Mucosa of rectum (tissue), 2 donors: ENCODE data around the gene SCN4A.
A peak's percentile ranks its signal among the peaks of the same experiment; 100 is the strongest.

Experiments
- H3K27ac ChIP-seq, 2 donors: one replicate each; pipeline ENCODE4 v1.7.0; 2013; ENCODE audit warnings: inconsistent platforms in 2 of 2, low read depth in 2 of 2, low read length in 2 of 2
- H3K27me3 ChIP-seq, 2 donors: one replicate each; pipeline ENCODE4 v1.7.0; 2013; ENCODE audit warnings: low read length in 2 of 2; ENCODE audit not compliant: control insufficient read depth in 2 of 2, insufficient read depth in 2 of 2
- H3K36me3 ChIP-seq, 2 donors: one replicate each; pipeline ENCODE4 v1.7.0; 2013; ENCODE audit warnings: low read length in 2 of 2; ENCODE audit not compliant: control insufficient read depth in 2 of 2, insufficient read depth in 2 of 2
- H3K4me1 ChIP-seq, 2 donors: one replicate each; pipeline ENCODE4 v1.7.0; 2013; ENCODE audit warnings: low read length in 2 of 2, mild to moderate bottlenecking in 1 of 2; ENCODE audit not compliant: control insufficient read depth in 2 of 2, insufficient read depth in 2 of 2
- H3K4me3 ChIP-seq, 2 donors: one replicate each; pipeline ENCODE4 v1.7.0; 2013; ENCODE audit warnings: low read length in 2 of 2
- H3K9ac ChIP-seq, 2 donors: one replicate each; pipeline ENCODE4 v1.7.0; 2013; ENCODE audit warnings: low read length in 2 of 2, low read depth in 1 of 2, mild to moderate bottlenecking in 1 of 2
- H3K9me3 ChIP-seq, 2 donors: one replicate each; pipeline ENCODE4 v1.7.0; 2013; ENCODE audit warnings: low read length in 2 of 2; ENCODE audit not compliant: control insufficient read depth in 2 of 2
- donor health status: healthy.
- donor health status: Normal muscosa, but diverticular disease.

Gene SCN4A

DNA sequence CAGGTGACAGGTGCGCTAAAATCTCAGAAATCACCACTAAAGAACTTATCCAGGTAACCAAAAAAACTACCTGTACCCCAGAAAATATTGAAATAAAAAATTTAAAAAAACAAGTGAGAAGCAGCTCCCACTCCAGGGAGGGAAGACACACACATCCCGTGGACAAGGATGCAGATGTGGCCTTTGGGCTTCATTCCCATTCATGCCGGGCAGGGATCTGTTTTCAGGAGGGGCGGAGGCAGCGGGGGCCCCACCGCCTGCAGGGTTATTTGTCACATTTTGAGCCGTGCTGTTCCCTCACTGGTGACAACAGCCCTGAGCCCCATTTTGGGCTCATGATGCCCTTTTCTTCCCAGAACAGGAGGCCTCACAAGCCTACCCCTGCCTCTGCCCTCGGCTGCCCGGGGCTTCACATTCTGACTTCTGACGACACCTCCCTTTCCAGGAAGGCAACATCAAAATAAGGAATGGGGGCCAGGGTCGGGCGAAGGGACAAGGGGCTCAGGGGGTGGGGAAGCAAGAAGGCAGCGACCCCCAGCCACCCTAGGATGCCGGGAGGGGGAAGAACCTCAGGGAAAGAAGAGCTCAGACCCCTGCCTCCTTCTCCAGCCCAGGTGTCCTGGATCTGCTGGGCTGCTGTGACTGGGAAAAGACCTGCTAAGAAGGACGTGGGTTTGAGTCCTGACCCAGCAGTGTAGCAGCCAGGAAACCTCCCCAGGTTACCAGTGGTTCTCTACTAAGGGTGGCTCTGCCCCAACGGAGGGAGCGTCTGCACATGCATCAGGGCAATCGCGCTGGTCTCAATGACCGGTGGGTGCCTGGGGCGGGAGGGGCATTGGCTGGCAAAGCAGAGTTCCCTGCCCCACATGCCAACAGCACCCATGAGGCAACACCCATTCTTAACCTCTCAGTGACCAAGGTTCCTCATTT lies 38.3 kb downstream of the SCN4A start:
- Histone ChIP-seq H3K4me3 (no peak overlapping the region), H3K9me3 (no peaks in the 10 kb centered on the region), H3K9ac (no peak overlapping the region), H3K27ac (no peak overlapping the region), H3K27me3 (no peaks in the 10 kb centered on the region), H3K4me1 (peaks cover 5 to 6% of the 10 kb centered on the region in 2 donors), H3K36me3 (peaks cover 0 to 3% of the 10 kb centered on the region in 2 donors)

DNA sequence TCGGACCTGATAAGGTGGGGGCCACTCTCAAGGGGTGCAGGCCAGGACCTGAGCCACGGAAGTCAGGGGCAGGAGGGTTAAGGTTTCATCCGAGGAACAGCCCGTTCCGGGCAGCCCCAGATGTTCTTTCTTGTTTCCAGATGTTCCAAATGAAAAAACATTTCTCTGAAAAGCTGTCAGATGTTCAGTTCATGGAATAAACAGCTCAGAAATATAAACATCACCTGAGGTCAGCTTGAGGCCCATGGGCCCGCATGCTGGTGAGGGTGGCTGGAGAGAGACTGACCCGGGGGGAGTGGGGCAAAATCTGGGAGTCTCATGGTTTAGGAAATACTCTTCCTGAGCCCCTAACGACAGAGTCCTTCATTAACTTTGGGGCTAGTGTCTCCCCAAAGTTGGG lies 39.1 kb downstream of the SCN4A start:
- H3K4me3 ChIP-seq = no peak overlapping the region
- peaks cover 5 to 6% of the 10 kb centered on the region in 2 donors for H3K4me1 ChIP-seq
- no peak overlapping the region for H3K27ac ChIP-seq
- H3K27me3 ChIP-seq = no peaks in the 10 kb centered on the region
- H3K9me3 ChIP-seq = no peaks in the 10 kb centered on the region
- H3K36me3 ChIP-seq = peaks cover 0 to 5% of the 10 kb centered on the region in 2 donors
- H3K9ac ChIP-seq = no peak overlapping the region

DNA sequence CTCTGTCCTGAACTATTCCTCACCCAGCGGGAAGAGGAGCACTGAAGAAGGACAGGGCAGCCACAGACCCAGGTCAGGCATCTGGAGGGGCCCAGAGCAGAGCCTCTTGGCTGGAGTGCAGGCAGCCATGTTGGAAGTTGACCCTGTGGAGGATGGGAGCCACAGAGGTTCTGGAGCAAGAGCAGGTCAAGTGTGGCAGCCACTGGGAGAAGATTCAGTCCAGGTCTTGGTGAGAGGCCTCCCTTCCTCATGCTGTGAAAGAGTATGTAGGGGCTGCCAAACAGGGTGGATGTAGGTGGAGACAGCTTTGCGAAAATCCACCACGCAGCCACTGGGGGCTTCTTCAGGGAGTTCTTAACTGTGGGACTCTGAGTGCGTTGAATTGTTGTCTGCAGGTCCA lies 40.0 kb downstream of the SCN4A start:
- H3K27me3 ChIP-seq = no peaks in the 10 kb centered on the region
- H3K36me3 ChIP-seq = peaks cover 0 to 5% of the 10 kb centered on the region in 2 donors
- peak overlapping the region in 1 of 2 donors; percentile 5 for H3K9ac ChIP-seq
- no peak overlapping the region for H3K4me3 ChIP-seq
- H3K4me1 ChIP-seq = peaks cover 5 to 6% of the 10 kb centered on the region in 2 donors
- no peaks in the 10 kb centered on the region for H3K9me3 ChIP-seq
- H3K27ac ChIP-seq = peak overlapping the region in 1 of 2 donors; percentile 61

DNA sequence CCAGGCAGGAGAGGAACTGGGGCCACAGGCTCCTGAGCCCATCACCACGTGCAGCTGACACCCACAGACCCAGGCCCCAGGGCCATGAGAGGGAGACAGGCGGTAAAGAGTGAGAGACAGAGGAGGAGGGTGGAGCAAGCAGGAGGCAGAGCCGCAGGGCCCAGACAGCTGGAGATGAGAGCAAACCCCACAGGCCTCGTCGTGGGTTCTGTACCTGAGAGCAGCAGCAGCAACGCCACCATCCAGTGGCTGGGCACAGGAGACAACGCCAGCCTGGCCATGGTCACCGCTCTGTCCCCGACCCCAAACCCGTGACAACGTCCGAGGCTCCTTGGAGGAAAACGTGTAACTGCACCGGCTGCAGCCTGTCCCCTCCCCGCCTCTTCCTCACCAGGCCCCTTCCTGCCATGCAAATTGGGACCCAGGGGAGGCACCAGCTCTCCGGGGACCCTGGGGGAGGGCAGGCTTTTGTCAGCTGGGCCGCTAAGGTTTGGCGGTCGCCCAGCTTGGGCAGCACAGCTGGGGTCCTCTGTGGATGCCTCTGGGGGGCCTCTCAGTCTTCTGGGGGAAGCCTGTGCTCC lies 40.6 kb downstream of the SCN4A start, which contains the start of gene CD79B:
Gene CD79B (minus strand): TSS at position 351 of the 581 bp plus-strand sequence. CDS start 70 bp downstream, at position 281.
- Histone ChIP-seq H3K9ac (peak within 1 kb of the TSS in 1 of 2 donors; percentile 56), H3K9me3 (no peaks in the 10 kb centered on the region), H3K4me1 (peaks cover 5 to 6% of the 10 kb centered on the region in 2 donors), H3K4me3 (peak within 1 kb of the TSS; percentile 45 to 69), H3K36me3 (peaks cover 0 to 5% of the 10 kb centered on the region in 2 donors), H3K27ac (peak within 1 kb of the TSS; percentile 41 to 61), H3K27me3 (no peaks in the 10 kb centered on the region)

DNA sequence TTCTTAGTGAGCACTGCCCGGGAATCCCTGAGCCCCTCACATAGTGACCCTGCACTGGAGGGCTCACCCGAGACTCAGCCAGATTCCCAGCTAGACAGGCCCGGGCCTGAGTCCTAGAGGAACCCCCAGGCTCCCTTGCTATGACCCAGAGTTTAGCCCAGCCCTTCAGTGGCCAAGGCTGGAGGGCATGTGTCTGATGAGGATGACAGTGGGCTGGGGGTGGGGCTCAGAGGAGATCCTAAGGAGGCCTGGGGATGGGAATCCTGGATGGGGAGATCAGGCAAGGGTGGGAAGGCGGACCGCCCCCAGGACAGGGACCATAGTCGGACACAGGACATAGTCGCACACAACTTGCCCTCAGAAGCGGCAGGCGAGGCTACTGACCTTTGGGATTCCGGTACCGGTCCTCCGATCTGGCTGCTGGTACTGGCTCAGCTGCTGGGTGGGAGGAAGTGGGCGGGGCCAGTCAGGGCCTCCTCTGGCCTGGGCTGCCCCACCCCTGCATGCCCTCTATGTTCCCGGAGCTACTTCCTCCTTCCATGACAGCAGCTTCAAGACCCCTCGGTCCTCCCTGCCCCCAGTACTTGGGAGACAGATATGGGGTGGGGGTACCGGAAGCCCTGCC lies 41.7 kb downstream of the SCN4A start:
- peak overlapping the region in 1 of 2 donors; percentile 56 for H3K9ac ChIP-seq
- H3K27ac ChIP-seq = peak overlapping the region; percentile 41 to 61
- peaks cover 0 to 5% of the 10 kb centered on the region in 2 donors for H3K36me3 ChIP-seq
- H3K4me1 ChIP-seq = peaks cover 5 to 6% of the 10 kb centered on the region in 2 donors
- H3K27me3 ChIP-seq = no peaks in the 10 kb centered on the region
- no peaks in the 10 kb centered on the region for H3K9me3 ChIP-seq
- H3K4me3 ChIP-seq = peak overlapping the region; percentile 39 to 69

DNA sequence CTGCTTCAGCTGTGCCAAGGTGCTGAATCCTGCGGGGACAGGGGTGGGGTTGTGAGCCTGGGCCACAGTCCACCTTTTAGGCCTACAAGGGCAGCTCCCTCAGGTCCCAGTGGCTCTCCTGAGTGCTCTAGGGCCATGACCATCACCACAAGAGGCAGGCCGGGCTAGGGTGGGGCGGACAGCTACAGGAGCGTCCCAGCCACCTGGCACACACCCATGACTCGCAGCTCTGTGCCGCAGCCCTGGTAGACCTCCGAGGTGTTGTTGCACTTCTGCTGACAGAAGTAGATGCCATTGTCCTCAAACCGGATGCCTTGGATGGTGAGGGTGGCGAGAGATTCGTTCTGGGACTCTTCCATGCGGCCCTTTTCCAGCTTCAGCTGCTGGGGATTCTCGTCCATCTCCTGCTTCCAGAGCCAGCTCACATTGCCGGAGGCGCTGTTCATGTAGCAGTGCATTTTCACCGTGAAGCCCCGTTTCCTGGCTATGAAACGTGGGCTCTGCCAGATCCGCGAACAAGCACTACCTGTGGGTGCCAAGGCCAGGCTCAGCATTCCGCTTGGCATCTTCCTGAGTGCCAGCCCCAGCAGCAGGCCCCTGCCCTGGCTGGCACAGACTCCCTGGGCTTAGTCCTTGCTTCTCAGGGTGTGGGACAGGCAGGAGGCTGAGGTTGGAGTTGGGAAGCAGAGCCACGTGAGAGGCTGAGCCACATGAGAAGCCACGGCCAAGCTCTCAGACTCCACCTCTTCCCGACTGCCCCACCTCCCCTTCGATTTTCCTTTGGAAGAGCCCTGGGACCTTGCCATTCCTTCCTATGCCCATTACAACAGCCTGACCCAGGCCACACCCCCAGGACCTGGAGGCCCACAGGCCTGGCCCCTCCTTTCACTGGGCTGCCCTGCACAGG lies 42.6 kb downstream of the SCN4A start:
- no peak overlapping the region for H3K9ac ChIP-seq

DNA sequence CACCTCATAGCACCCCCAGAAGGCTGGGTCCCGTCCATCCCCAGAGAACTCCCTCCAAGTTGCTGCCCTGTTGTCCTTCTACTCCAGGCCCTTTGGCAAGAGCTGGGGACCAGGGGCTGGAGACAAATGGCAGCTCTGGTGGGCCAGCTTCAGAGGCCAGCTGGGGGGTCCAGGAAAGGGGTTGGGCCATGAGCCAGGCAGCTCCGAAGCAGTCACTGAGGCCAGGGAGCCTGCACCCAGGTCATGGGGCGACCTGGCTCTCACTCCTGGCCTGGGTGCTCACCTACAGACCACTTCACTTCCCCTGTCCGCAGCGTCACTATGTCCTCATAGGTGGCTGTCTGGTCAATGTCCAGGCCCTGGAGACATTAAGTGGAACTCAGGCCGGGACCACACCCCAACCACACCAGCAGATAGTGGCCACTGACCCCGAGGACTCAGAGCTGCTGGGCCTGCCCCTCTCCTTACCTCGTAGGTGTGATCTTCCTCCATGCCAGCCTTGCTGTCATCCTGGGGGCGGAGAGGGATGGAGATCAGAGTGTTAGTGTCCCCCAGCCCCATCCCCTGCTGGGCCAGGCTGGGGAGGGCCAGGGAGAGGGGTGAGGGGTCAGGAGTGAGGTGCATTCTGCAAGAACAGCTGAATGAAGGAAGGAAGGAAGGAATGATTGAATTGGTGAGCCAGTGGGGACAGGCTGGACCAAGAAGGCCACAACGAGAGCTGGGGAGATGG lies 43.6 kb downstream of the SCN4A start:
- no peaks in the 10 kb centered on the region for H3K27me3 ChIP-seq
- peaks cover 5 to 6% of the 10 kb centered on the region in 2 donors for H3K4me1 ChIP-seq
- peak overlapping the region in 1 of 2 donors; percentile 20 for H3K4me3 ChIP-seq
- no peak overlapping the region for H3K9ac ChIP-seq
- no peak overlapping the region for H3K27ac ChIP-seq
- H3K36me3 ChIP-seq = peaks cover 0 to 5% of the 10 kb centered on the region in 2 donors
- no peaks in the 10 kb centered on the region for H3K9me3 ChIP-seq

More for the DNA sequence above, 42.6 kb downstream of the SCN4A start:
- H3K4me3 ChIP-seq = peak overlapping the region in 1 of 2 donors; percentile 69
- no peaks in the 10 kb centered on the region for H3K27me3 ChIP-seq
- H3K27ac ChIP-seq = no peak overlapping the region
- peaks cover 0 to 5% of the 10 kb centered on the region in 2 donors for H3K36me3 ChIP-seq
- no peaks in the 10 kb centered on the region for H3K9me3 ChIP-seq
- peaks cover 5 to 6% of the 10 kb centered on the region in 2 donors for H3K4me1 ChIP-seq

DNA sequence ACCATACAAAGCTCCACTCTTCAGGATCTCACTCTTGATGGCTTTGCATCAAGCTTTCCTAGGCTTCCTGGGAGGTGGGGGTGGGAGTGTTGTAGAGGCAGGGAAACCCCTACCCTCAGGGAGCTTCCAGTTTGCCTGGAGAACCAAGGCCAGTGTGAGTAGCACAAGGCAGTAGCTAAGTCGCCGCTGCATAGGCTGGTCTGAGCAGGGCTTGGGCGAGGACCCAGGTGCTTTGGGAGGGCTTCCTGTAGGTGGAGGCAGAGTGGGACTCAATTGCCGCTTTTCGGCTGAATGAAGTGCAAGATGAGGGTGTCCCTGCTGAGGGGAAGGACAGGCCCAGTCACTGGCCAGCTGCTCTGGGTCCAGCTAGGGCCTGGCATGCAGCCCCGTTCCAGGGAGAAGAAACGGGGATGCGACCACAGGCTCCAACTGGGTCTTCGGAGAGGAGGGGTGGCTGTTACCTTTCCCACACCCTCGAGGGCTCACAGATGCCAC lies 44.5 kb downstream of the SCN4A start:
- Histone ChIP-seq H3K4me1 (peaks cover 5 to 6% of the 10 kb centered on the region in 2 donors), H3K9me3 (no peaks in the 10 kb centered on the region), H3K9ac (no peak overlapping the region), H3K4me3 (no peak overlapping the region), H3K36me3 (peaks cover 0 to 5% of the 10 kb centered on the region in 2 donors), H3K27me3 (no peaks in the 10 kb centered on the region), H3K27ac (peak overlapping the region in 1 of 2 donors; percentile 16)
